ENCODE measurements around the gene CDK15. TPM values are rescaled to one million over a fixed set of nuclear protein-coding genes. Genes with fewer than 3 reads are reported as not detected.

CDK15 gene
- total RNA-seq, 3 donors from 2014 or later (not counting 1 experiment from before 2014, with no cell fraction given), result 0.72 to 2.5 TPM; not detected in 1

GRCh38 chr2:201938156-201938775 lies 131.9 kb downstream of the CDK15 start:
- DNase-seq, result no peak
- no peak overlapping the region for H3K4me3 Mint-ChIP-seq
- H3K36me3 Mint-ChIP-seq, result no peaks in the 10 kb centered on the region
- H3K4me1 ChIP-seq (ENCODE audit: control insufficient read depth, insufficient read depth, low read length), result no peaks in the 10 kb centered on the region
- no peak for TF ChIP-seq CTCF (IDR thresholded peaks at IDR 0.05)
- H3K27ac ChIP-seq (ENCODE audit: low read length), result no peak overlapping the region
- ATAC-seq, result no peak
- no peak overlapping the region for H3K27ac Mint-ChIP-seq
- H3K9me3 ChIP-seq (ENCODE audit: control insufficient read depth, insufficient read depth, low read length), result no peaks in the 10 kb centered on the region
- 83% methylated on average over 2 of the region's 2 CpGs for WGBS (ENCODE audit: insufficient coverage)
- peaks cover 17 to 37% of the 10 kb centered on the region in 2 donors for H3K27me3 Mint-ChIP-seq (ENCODE audit: low read depth in 2 of 2)
- no peaks in the 10 kb centered on the region for H3K4me1 Mint-ChIP-seq
- H3K9me3 Mint-ChIP-seq, result no peaks in the 10 kb centered on the region
- intact Hi-C loops (cut with micrococcal nuclease), result no loop called here
- no peaks in the 10 kb centered on the region for H3K36me3 ChIP-seq (ENCODE audit: control insufficient read depth, insufficient read depth, low read length)
- H3K27me3 ChIP-seq (ENCODE audit: control insufficient read depth, insufficient read depth, low read length), result no peaks in the 10 kb centered on the region
- no peak overlapping the region for H3K4me3 ChIP-seq (ENCODE audit: low read length)

- H3K27ac ChIP-seq (ENCODE audit: low read length), result no peak overlapping the region
- DNase-seq, result no peak
- Mint-ChIP-seq H3K9me3 (no peaks in the 10 kb centered on the region), H3K4me3 (no peak overlapping the region), H3K36me3 (no peaks in the 10 kb centered on the region), H3K4me1 (no peaks in the 10 kb centered on the region), H3K27me3 (ENCODE audit: low read depth in 2 of 2) (peaks cover 17 to 32% of the 10 kb centered on the region in 2 donors), H3K27ac (no peak overlapping the region)
- WGBS (ENCODE audit: insufficient coverage), result 94% methylated on average over 9 of the region's 9 CpGs
- intact Hi-C loops (cut with micrococcal nuclease), result no loop called here
- no peak for ATAC-seq
- H3K4me3 ChIP-seq (ENCODE audit: low read length), result no peak overlapping the region
- H3K27me3 ChIP-seq (ENCODE audit: control insufficient read depth, insufficient read depth, low read length), result no peaks in the 10 kb centered on the region
- no peaks in the 10 kb centered on the region for H3K9me3 ChIP-seq (ENCODE audit: control insufficient read depth, insufficient read depth, low read length)
- no peaks in the 10 kb centered on the region for H3K4me1 ChIP-seq (ENCODE audit: control insufficient read depth, insufficient read depth, low read length)
- no peaks in the 10 kb centered on the region for H3K36me3 ChIP-seq (ENCODE audit: control insufficient read depth, insufficient read depth, low read length)
- TF ChIP-seq CTCF (IDR thresholded peaks at IDR 0.05), result no peak
Measured at GRCh38 chr2:201938781-201939180, 132.4 kb downstream of the CDK15 start.

- DNase-seq (no peak), ATAC-seq (no peak)
- Mint-ChIP-seq H3K27ac (no peak overlapping the region), H3K27me3 (ENCODE audit: low read depth in 2 of 2) (peaks cover 15 to 30% of the 10 kb centered on the region in 2 donors), H3K4me3 (no peak overlapping the region), H3K9me3 (no peaks in the 10 kb centered on the region), H3K4me1 (no peaks in the 10 kb centered on the region), H3K36me3 (no peaks in the 10 kb centered on the region)
- no peak for TF ChIP-seq CTCF (IDR thresholded peaks at IDR 0.05)
- WGBS (ENCODE audit: insufficient coverage), result 92% methylated on average over 9 of the region's 9 CpGs
- Histone ChIP-seq H3K27ac (ENCODE audit: low read length) (no peak overlapping the region), H3K9me3 (ENCODE audit: control insufficient read depth, insufficient read depth, low read length) (no peaks in the 10 kb centered on the region), H3K27me3 (ENCODE audit: control insufficient read depth, insufficient read depth, low read length) (no peaks in the 10 kb centered on the region), H3K4me1 (ENCODE audit: control insufficient read depth, insufficient read depth, low read length) (no peaks in the 10 kb centered on the region), H3K4me3 (ENCODE audit: low read length) (no peak overlapping the region), H3K36me3 (ENCODE audit: control insufficient read depth, insufficient read depth, low read length) (no peaks in the 10 kb centered on the region)
- intact Hi-C loops (cut with micrococcal nuclease), result no loop called here
Measured at GRCh38 chr2:201939453-201939941, 133.2 kb downstream of the CDK15 start.

GRCh38 chr2:201942531-201942930 lies 136.2 kb downstream of the CDK15 start:
- H3K4me3 Mint-ChIP-seq, result no peak overlapping the region
- ATAC-seq (no peak), DNase-seq (no peak)
- no peak overlapping the region for H3K4me3 ChIP-seq (ENCODE audit: low read length)
- H3K27ac ChIP-seq (ENCODE audit: low read length), result no peak overlapping the region
- H3K4me1 ChIP-seq (ENCODE audit: control insufficient read depth, insufficient read depth, low read length), result no peaks in the 10 kb centered on the region
- no peaks in the 10 kb centered on the region for H3K36me3 Mint-ChIP-seq
- no peaks in the 10 kb centered on the region for H3K36me3 ChIP-seq (ENCODE audit: control insufficient read depth, insufficient read depth, low read length)
- no peaks in the 10 kb centered on the region for H3K4me1 Mint-ChIP-seq
- H3K27me3 ChIP-seq (ENCODE audit: control insufficient read depth, insufficient read depth, low read length), result no peaks in the 10 kb centered on the region
- TF ChIP-seq CTCF (IDR thresholded peaks at IDR 0.05), result no peak
- H3K27me3 Mint-ChIP-seq (ENCODE audit: low read depth in 2 of 2), result peaks cover 10 to 30% of the 10 kb centered on the region in 2 donors
- H3K27ac Mint-ChIP-seq, result no peak overlapping the region
- WGBS (ENCODE audit: insufficient coverage), result 74% methylated on average over 5 of the region's 5 CpGs
- intact Hi-C loops (cut with micrococcal nuclease), result no loop called here
- no peaks in the 10 kb centered on the region for H3K9me3 ChIP-seq (ENCODE audit: control insufficient read depth, insufficient read depth, low read length)
- no peaks in the 10 kb centered on the region for H3K9me3 Mint-ChIP-seq

Measured in natural killer cell (primary cell).